Measurements from ENCODE around the gene CUEDC1.
A peak's percentile ranks its signal among the peaks of the same experiment; 100 is the strongest.

CUEDC1 gene

GRCh38 chr17:57902117-57902799 lies 53.0 kb downstream of the CUEDC1 start:
- peak; percentile 92 for FAIRE-seq
- DNase-seq (ENCODE audit: insufficient read length, low spot score) = no peak
- no peak for TF ChIP-seq POLR2A (IDR thresholded peaks at IDR 0.05; ENCODE audit: low read depth, low read length)
- peak; percentile 88 for TF ChIP-seq POU2F2 (IDR thresholded peaks at IDR 0.05; ENCODE audit: low read depth, low read length)
- peak; percentile 98 for TF ChIP-seq PAX5 (IDR thresholded peaks at IDR 0.05; ENCODE audit: insufficient read depth, low read length, severe bottlenecking)

- FAIRE-seq (no peak), DNase-seq (ENCODE audit: insufficient read length, low spot score) (no peak)
- TF ChIP-seq POLR2A (IDR thresholded peaks at IDR 0.05; ENCODE audit: low read depth, low read length) (no peak), POLR2AphosphoS5 (IDR thresholded peaks at IDR 0.05; ENCODE audit: low read depth, low read length) (no peak), TAF1 (IDR thresholded peaks at IDR 0.05; ENCODE audit: low read depth, low read length) (no peak), SPI1 (IDR thresholded peaks at IDR 0.05; ENCODE audit: low read depth, low read length) (no peak), POU2F2 (IDR thresholded peaks at IDR 0.05; ENCODE audit: low read depth, low read length) (no peak), PAX5 (IDR thresholded peaks at IDR 0.05; ENCODE audit: insufficient read depth, low read length, severe bottlenecking) (no peak)
These were observed 54.0 kb downstream of the CUEDC1 start for GRCh38 chr17:57900991-57901743.

- FAIRE-seq = no peak
- TF ChIP-seq POLR2A (IDR thresholded peaks at IDR 0.05; ENCODE audit: low read depth, low read length) (no peak), POLR2AphosphoS5 (IDR thresholded peaks at IDR 0.05; ENCODE audit: low read depth, low read length) (no peak), SPI1 (IDR thresholded peaks at IDR 0.05; ENCODE audit: low read depth, low read length) (no peak)
- DNase-seq (ENCODE audit: insufficient read length, low spot score) = no peak
These were observed 55.4 kb downstream of the CUEDC1 start for GRCh38 chr17:57899822-57900221.

GRCh38 chr17:57899391-57899790 lies 55.8 kb downstream of the CUEDC1 start:
- DNase-seq (ENCODE audit: insufficient read length, low spot score) (no peak), FAIRE-seq (no peak)
- no peak for TF ChIP-seq POLR2A (IDR thresholded peaks at IDR 0.05; ENCODE audit: low read depth, low read length)
- no peak for TF ChIP-seq TAF1 (IDR thresholded peaks at IDR 0.05; ENCODE audit: low read depth, low read length)
- no peak for TF ChIP-seq PAX5 (IDR thresholded peaks at IDR 0.05; ENCODE audit: insufficient read depth, low read length, severe bottlenecking)
- TF ChIP-seq POU2F2 (IDR thresholded peaks at IDR 0.05; ENCODE audit: low read depth, low read length) = no peak
- TF ChIP-seq POLR2AphosphoS5 (IDR thresholded peaks at IDR 0.05; ENCODE audit: low read depth, low read length) = no peak
- TF ChIP-seq SPI1 (IDR thresholded peaks at IDR 0.05; ENCODE audit: low read depth, low read length) = no peak

GRCh38 chr17:57898487-57899311 lies 56.5 kb downstream of the CUEDC1 start:
- no peak for TF ChIP-seq TAF1 (IDR thresholded peaks at IDR 0.05; ENCODE audit: low read depth, low read length)
- no peak for TF ChIP-seq PAX5 (IDR thresholded peaks at IDR 0.05; ENCODE audit: insufficient read depth, low read length, severe bottlenecking)
- no peak for TF ChIP-seq POU2F2 (IDR thresholded peaks at IDR 0.05; ENCODE audit: low read depth, low read length)
- TF ChIP-seq POLR2A (IDR thresholded peaks at IDR 0.05; ENCODE audit: low read depth, low read length) = no peak
- TF ChIP-seq POLR2AphosphoS5 (IDR thresholded peaks at IDR 0.05; ENCODE audit: low read depth, low read length) = no peak
- TF ChIP-seq SPI1 (IDR thresholded peaks at IDR 0.05; ENCODE audit: low read depth, low read length) = no peak
- DNase-seq (ENCODE audit: insufficient read length, low spot score) = no peak
- no peak for FAIRE-seq

- DNase-seq (ENCODE audit: insufficient read length, low spot score) = no peak
- no peak for FAIRE-seq
These were observed 59.7 kb downstream of the CUEDC1 start for GRCh38 chr17:57895382-57896060.

GRCh38 chr17:57894848-57895247 lies 60.4 kb downstream of the CUEDC1 start:
- DNase-seq (ENCODE audit: insufficient read length, low spot score) (no peak), FAIRE-seq (peak; percentile 84)
- TF ChIP-seq POLR2A (IDR thresholded peaks at IDR 0.05; ENCODE audit: low read depth, low read length) (no peak), POLR2AphosphoS5 (IDR thresholded peaks at IDR 0.05; ENCODE audit: low read depth, low read length) (no peak), POU2F2 (IDR thresholded peaks at IDR 0.05; ENCODE audit: low read depth, low read length) (no peak), PAX5 (IDR thresholded peaks at IDR 0.05; ENCODE audit: insufficient read depth, low read length, severe bottlenecking) (no peak), TAF1 (IDR thresholded peaks at IDR 0.05; ENCODE audit: low read depth, low read length) (no peak), SPI1 (IDR thresholded peaks at IDR 0.05; ENCODE audit: low read depth, low read length) (no peak)

More at GRCh38 chr17:57895382-57896060, 59.7 kb downstream of the CUEDC1 start:
- TF ChIP-seq POU2F2 (IDR thresholded peaks at IDR 0.05; ENCODE audit: low read depth, low read length) (no peak), POLR2A (IDR thresholded peaks at IDR 0.05; ENCODE audit: low read depth, low read length) (no peak), PAX5 (IDR thresholded peaks at IDR 0.05; ENCODE audit: insufficient read depth, low read length, severe bottlenecking) (no peak), POLR2AphosphoS5 (IDR thresholded peaks at IDR 0.05; ENCODE audit: low read depth, low read length) (no peak), SPI1 (IDR thresholded peaks at IDR 0.05; ENCODE audit: low read depth, low read length) (no peak), TAF1 (IDR thresholded peaks at IDR 0.05; ENCODE audit: low read depth, low read length) (no peak)

GRCh38 chr17:57892820-57893595 lies 62.2 kb downstream of the CUEDC1 start:
- no peak for TF ChIP-seq SPI1 (IDR thresholded peaks at IDR 0.05; ENCODE audit: low read depth, low read length)
- no peak for TF ChIP-seq TAF1 (IDR thresholded peaks at IDR 0.05; ENCODE audit: low read depth, low read length)
- no peak for TF ChIP-seq PAX5 (IDR thresholded peaks at IDR 0.05; ENCODE audit: insufficient read depth, low read length, severe bottlenecking)
- no peak for TF ChIP-seq POLR2AphosphoS5 (IDR thresholded peaks at IDR 0.05; ENCODE audit: low read depth, low read length)
- TF ChIP-seq POU2F2 (IDR thresholded peaks at IDR 0.05; ENCODE audit: low read depth, low read length) = no peak
- no peak for TF ChIP-seq POLR2A (IDR thresholded peaks at IDR 0.05; ENCODE audit: low read depth, low read length)
- FAIRE-seq (peak; percentile 86), DNase-seq (ENCODE audit: insufficient read length, low spot score) (no peak)
